ENCODE results near the gene CMIP.

The CMIP gene

GRCh38 chr16:81657781-81658180 is 213.2 kb downstream of the CMIP start:
- H3K79me2 ChIP-seq: no peaks in the 10 kb centered on the region
- H3K4me1 ChIP-seq: no peaks in the 10 kb centered on the region
- H3K36me3 ChIP-seq (ENCODE audit: control insufficient read depth, insufficient read depth, low read length): no peaks in the 10 kb centered on the region
- H3K4me2 ChIP-seq (ENCODE audit: low read length): no peak overlapping the region
- no peak overlapping the region for H2AFZ ChIP-seq
- no peaks in the 10 kb centered on the region for H3K9me3 ChIP-seq (ENCODE audit: control insufficient read depth, low read length)
- no peak for TF ChIP-seq CTCF (IDR thresholded peaks at IDR 0.05)
- no peak overlapping the region for H3K4me3 ChIP-seq (ENCODE audit: low read depth, low read length)
- H3K27ac ChIP-seq: no peak overlapping the region
- no peaks in the 10 kb centered on the region for H3K27me3 ChIP-seq (ENCODE audit: control insufficient read depth, insufficient read depth, low read length)
- H3K9ac ChIP-seq: no peak overlapping the region

GRCh38 chr16:81658373-81658772 is 213.8 kb downstream of the CMIP start:
- no peaks in the 10 kb centered on the region for H3K9me3 ChIP-seq (ENCODE audit: control insufficient read depth, low read length)
- no peak for TF ChIP-seq CTCF (IDR thresholded peaks at IDR 0.05)
- no peak overlapping the region for H3K9ac ChIP-seq
- no peak overlapping the region for H2AFZ ChIP-seq
- H3K4me3 ChIP-seq (ENCODE audit: low read depth, low read length): no peak overlapping the region
- no peak overlapping the region for H3K4me2 ChIP-seq (ENCODE audit: low read length)
- H3K36me3 ChIP-seq (ENCODE audit: control insufficient read depth, insufficient read depth, low read length): no peaks in the 10 kb centered on the region
- H3K79me2 ChIP-seq: no peaks in the 10 kb centered on the region
- H3K4me1 ChIP-seq: no peaks in the 10 kb centered on the region
- no peaks in the 10 kb centered on the region for H3K27me3 ChIP-seq (ENCODE audit: control insufficient read depth, insufficient read depth, low read length)
- no peak overlapping the region for H3K27ac ChIP-seq

- no peak overlapping the region for H3K9ac ChIP-seq
- no peaks in the 10 kb centered on the region for H3K79me2 ChIP-seq
- no peak overlapping the region for H3K4me2 ChIP-seq (ENCODE audit: low read length)
- no peaks in the 10 kb centered on the region for H3K4me1 ChIP-seq
- no peaks in the 10 kb centered on the region for H3K36me3 ChIP-seq (ENCODE audit: control insufficient read depth, insufficient read depth, low read length)
- no peak overlapping the region for H3K4me3 ChIP-seq (ENCODE audit: low read depth, low read length)
- no peak overlapping the region for H2AFZ ChIP-seq
- H3K27ac ChIP-seq: no peak overlapping the region
- TF ChIP-seq CTCF (IDR thresholded peaks at IDR 0.05): no peak
- H3K27me3 ChIP-seq (ENCODE audit: control insufficient read depth, insufficient read depth, low read length): no peaks in the 10 kb centered on the region
- H3K9me3 ChIP-seq (ENCODE audit: control insufficient read depth, low read length): no peaks in the 10 kb centered on the region
Observed at GRCh38 chr16:81659249-81659648, 214.6 kb downstream of the CMIP start.

- no peaks in the 10 kb centered on the region for H3K79me2 ChIP-seq
- no peak for TF ChIP-seq CTCF (IDR thresholded peaks at IDR 0.05)
- H3K4me3 ChIP-seq (ENCODE audit: low read depth, low read length): no peak overlapping the region
- no peaks in the 10 kb centered on the region for H3K4me1 ChIP-seq
- H3K9ac ChIP-seq: no peak overlapping the region
- H3K9me3 ChIP-seq (ENCODE audit: control insufficient read depth, low read length): no peaks in the 10 kb centered on the region
- no peak overlapping the region for H2AFZ ChIP-seq
- H3K36me3 ChIP-seq (ENCODE audit: control insufficient read depth, insufficient read depth, low read length): no peaks in the 10 kb centered on the region
- no peak overlapping the region for H3K4me2 ChIP-seq (ENCODE audit: low read length)
- no peaks in the 10 kb centered on the region for H3K27me3 ChIP-seq (ENCODE audit: control insufficient read depth, insufficient read depth, low read length)
- no peak overlapping the region for H3K27ac ChIP-seq
Observed at GRCh38 chr16:81661082-81661481, 216.5 kb downstream of the CMIP start.

- no peak overlapping the region for H3K4me3 ChIP-seq (ENCODE audit: low read depth, low read length)
- no peak overlapping the region for H2AFZ ChIP-seq
- H3K27ac ChIP-seq: no peak overlapping the region
- H3K79me2 ChIP-seq: no peaks in the 10 kb centered on the region
- H3K27me3 ChIP-seq (ENCODE audit: control insufficient read depth, insufficient read depth, low read length): no peaks in the 10 kb centered on the region
- no peaks in the 10 kb centered on the region for H3K9me3 ChIP-seq (ENCODE audit: control insufficient read depth, low read length)
- H3K36me3 ChIP-seq (ENCODE audit: control insufficient read depth, insufficient read depth, low read length): no peaks in the 10 kb centered on the region
- H3K9ac ChIP-seq: no peak overlapping the region
- H3K4me1 ChIP-seq: no peaks in the 10 kb centered on the region
- no peak for TF ChIP-seq CTCF (IDR thresholded peaks at IDR 0.05)
- no peak overlapping the region for H3K4me2 ChIP-seq (ENCODE audit: low read length)
Observed at GRCh38 chr16:81664153-81664552, 219.5 kb downstream of the CMIP start.

All from parathyroid adenoma (tissue), 2 donors.